HG02938 (cell line): ENCODE data around the gene CSNK1E.

ENCODE experiments used
- ATAC-seq: cut with Tn5 transposase; IDR thresholded peaks from one replicate; pipeline ENCODE4 v1.9.1; 2021; ENCODE audit warnings: mild to moderate bottlenecking, moderate library complexity; ENCODE audit not compliant: unreplicated experiment

The CSNK1E gene

GRCh38 chr22:38282397-38282796 is 34.8 kb downstream of the CSNK1E start:
- ATAC-seq: no peak

GRCh38 chr22:38276166-38276565 is 41.1 kb downstream of the CSNK1E start:
- no peak for ATAC-seq

- ATAC-seq: peak; percentile 19
These were observed 44.0 kb downstream of the CSNK1E start for GRCh38 chr22:38273135-38273826.

- peak; percentile 55 for ATAC-seq
These were observed 44.7 kb downstream of the CSNK1E start, which contains the start of gene TMEM184B for GRCh38 chr22:38272373-38273134. Gene TMEM184B, minus strand, starts transcription at chr22:38273010. Its CDS starts 25,049 bp downstream, at chr22:38247961.

GRCh38 chr22:38271927-38272372 is 45.3 kb downstream of the CSNK1E start:
- ATAC-seq: no peak

GRCh38 chr22:38271101-38271500 is 46.1 kb downstream of the CSNK1E start:
- ATAC-seq: no peak

GRCh38 chr22:38270091-38270992 is 46.9 kb downstream of the CSNK1E start:
- no peak for ATAC-seq

GRCh38 chr22:38269466-38269865 is 47.8 kb downstream of the CSNK1E start:
- no peak for ATAC-seq

- ATAC-seq: no peak
These were observed 50.1 kb downstream of the CSNK1E start for GRCh38 chr22:38267086-38267485.

- ATAC-seq: no peak
These were observed 51.1 kb downstream of the CSNK1E start for GRCh38 chr22:38266120-38266519.

GRCh38 chr22:38264322-38264843 is 52.9 kb downstream of the CSNK1E start:
- no peak for ATAC-seq

GRCh38 chr22:38262051-38262795 is 55.0 kb downstream of the CSNK1E start:
- ATAC-seq: no peak

GRCh38 chr22:38260761-38261681 is 56.2 kb downstream of the CSNK1E start:
- ATAC-seq: no peak

- ATAC-seq: no peak
These were observed 57.9 kb downstream of the CSNK1E start for GRCh38 chr22:38259370-38259769.

GRCh38 chr22:38258895-38259294 is 58.3 kb downstream of the CSNK1E start:
- ATAC-seq: no peak

- no peak for ATAC-seq
These were observed 59.5 kb downstream of the CSNK1E start for GRCh38 chr22:38257650-38258250.

- no peak for ATAC-seq
These were observed 60.1 kb downstream of the CSNK1E start for GRCh38 chr22:38257181-38257580.

- ATAC-seq: no peak
These were observed 61.5 kb downstream of the CSNK1E start for GRCh38 chr22:38255697-38256096.

- no peak for ATAC-seq
These were observed 65.9 kb downstream of the CSNK1E start for GRCh38 chr22:38251341-38251692.
